B cell (primary cell): ENCODE data around the gene GPR162.

Experiments
- CTCF ChIP-seq: fragments of 200-600 bp; IDR thresholded peaks from one replicate; pipeline ENCODE4 v1.8.0; 2022; ENCODE audit warnings: antibody characterized with exemption, mild to moderate bottlenecking
- EZH2 ChIP-seq: IDR thresholded peaks from 2 replicates; pipeline ENCODE4 v1.6.1; 2012; ENCODE audit warnings: borderline replicate concordance, low read depth, mild to moderate bottlenecking, moderate library complexity, low read length; ENCODE audit not compliant: insufficient read depth, poor library complexity, severe bottlenecking

DNA sequence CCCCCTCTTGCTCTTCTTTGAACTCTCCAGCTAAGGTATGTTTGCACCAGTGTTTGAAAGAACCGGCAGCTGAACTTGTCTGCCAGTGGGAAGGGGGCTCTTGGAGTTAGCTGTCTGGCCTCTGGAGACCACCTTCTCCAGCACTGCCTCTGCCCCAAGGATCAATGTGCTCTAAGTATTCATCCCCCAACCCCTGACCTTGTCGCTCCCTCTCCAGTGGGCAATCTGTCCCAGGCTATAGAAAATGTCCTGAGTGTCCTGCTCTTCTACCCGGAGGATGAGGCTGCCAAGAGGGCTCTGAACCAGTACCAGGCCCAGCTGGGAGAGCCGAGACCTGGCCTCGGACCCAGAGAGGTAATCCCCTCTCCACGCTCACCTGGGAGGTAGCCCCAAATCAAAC, 9.4 kb downstream of the GPR162 start:
- TF ChIP-seq CTCF, result no peak
- TF ChIP-seq EZH2, result no peak
